KOPT-K1 (cell line): ENCODE results near the gene ACP1.
"Not testable (repeated sequence)": the region's sequence is repeated elsewhere in the genome, so short reads cannot be mapped to it uniquely, and the experiment has no call there.

Source experiments
- H3K27ac ChIP-seq: fragments of 200-600 bp; sonication (generic); 2 replicates; pipeline ENCODE4 v1.5.1; 2016; ENCODE audit warnings: antibody characterized with exemption, mild to moderate bottlenecking, low read depth, low read length; ENCODE audit not compliant: poor library complexity, severe bottlenecking
- H3K36me3 ChIP-seq: fragments of 200-600 bp; sonication (generic); 2 replicates; pipeline ENCODE4 v1.5.1; 2017; ENCODE audit warnings: antibody characterized with exemption, mild to moderate bottlenecking, low read length, moderate library complexity; ENCODE audit not compliant: insufficient read depth
- H3K9me3 ChIP-seq: fragments of 200-600 bp; sonication (generic); 2 replicates; pipeline ENCODE4 v1.5.1; 2017; ENCODE audit warnings: antibody characterized with exemption, low read length, mild to moderate bottlenecking; ENCODE audit not compliant: insufficient read depth, poor library complexity, severe bottlenecking

The ACP1 gene

GRCh38 chr2:296354-296753 is 31.6 kb downstream of the ACP1 start:
- H3K9me3 ChIP-seq: peaks cover 10% of the 10 kb centered on the region
- no peak overlapping the region for H3K27ac ChIP-seq
- peaks cover 41% of the 10 kb centered on the region for H3K36me3 ChIP-seq

DNA sequence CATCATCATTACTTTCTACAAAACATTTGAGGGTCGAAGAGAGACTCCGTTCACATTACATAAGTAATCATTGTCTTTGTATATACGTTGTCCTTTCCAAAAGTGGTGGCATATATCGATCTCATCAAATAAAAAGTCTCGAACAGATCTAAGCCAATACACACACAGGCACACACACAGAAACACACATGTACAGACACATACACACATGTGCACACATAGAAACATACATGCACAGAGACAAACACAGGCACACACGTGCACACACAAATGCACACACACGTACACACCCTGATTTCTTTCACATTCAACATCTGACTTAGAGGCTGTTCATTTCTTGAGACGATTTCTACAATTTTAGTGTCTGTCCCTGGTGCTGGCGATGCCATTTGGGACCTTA is 40.6 kb downstream of the ACP1 start:
- Histone ChIP-seq H3K36me3 (no peaks in the 10 kb centered on the region), H3K27ac (no peak overlapping the region), H3K9me3 (peaks cover 9% of the 10 kb centered on the region)

DNA sequence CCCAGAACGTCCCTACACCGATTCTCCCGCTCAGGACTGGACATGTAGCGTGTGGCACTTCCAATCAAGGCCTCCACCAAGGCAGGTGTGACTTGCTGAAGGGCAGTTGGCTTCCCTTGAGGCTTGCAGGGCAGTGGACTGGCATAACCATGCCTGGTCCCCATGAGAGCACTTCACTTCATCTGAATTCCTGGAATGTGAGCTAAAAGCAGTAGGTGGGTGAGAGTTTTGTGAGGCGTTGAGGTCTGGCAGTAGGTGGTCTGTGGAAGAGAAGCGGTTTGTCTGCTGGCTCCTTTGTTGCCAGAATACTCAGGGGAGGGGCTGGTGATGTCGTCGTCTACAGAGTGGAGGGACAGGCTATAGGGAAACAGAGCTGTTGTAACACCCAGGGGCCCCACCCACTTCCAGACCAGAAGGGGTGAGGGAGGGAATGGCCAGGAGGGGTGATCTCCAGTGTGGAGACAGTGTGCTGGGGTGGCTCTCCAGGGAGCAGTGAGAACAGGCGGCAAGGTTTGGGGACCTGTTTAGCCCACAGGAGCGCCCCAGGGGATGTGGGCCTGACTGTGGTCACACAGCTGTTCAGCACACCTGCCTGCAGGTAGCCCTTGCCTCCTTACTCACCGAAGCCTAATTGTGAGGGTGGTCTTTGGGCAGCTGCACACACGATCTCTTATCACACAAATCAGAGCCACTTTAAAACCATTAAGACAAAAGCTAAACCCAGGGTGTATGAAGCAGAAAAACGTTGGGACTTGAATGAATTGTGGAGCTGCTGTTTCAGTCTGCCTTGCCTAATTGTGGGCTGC is 44.6 kb downstream of the ACP1 start:
- no peak overlapping the region for H3K27ac ChIP-seq
- H3K36me3 ChIP-seq: no peaks in the 10 kb centered on the region
- no peaks in the 10 kb centered on the region for H3K9me3 ChIP-seq

DNA sequence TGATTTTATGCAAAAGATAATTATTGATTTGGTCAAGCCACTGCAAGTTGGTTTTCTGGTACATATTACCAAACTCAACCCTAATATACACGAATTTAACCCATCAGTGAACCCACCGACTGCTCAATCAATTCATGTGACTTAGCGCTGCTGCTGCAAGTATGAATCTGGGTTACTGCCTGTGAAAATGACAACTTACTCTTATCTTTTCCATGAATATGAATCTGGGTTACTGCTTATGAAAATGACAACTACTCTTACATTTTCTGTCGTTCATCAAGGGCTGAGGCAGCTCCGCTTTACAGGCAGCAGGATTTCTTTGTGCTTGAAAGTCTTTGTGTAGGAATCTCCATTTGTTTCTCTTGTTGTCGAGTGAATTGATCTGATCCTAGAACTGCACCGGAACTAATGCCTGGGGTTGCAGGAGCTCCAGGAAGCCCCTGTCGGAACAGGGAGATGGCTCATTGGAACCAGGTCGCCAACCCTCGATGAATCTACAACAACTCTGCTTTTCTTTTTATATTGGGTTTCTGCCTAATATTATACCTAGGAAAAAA is 45.3 kb downstream of the ACP1 start:
- H3K36me3 ChIP-seq: no peaks in the 10 kb centered on the region
- H3K27ac ChIP-seq: no peak overlapping the region
- H3K9me3 ChIP-seq: no peaks in the 10 kb centered on the region

DNA sequence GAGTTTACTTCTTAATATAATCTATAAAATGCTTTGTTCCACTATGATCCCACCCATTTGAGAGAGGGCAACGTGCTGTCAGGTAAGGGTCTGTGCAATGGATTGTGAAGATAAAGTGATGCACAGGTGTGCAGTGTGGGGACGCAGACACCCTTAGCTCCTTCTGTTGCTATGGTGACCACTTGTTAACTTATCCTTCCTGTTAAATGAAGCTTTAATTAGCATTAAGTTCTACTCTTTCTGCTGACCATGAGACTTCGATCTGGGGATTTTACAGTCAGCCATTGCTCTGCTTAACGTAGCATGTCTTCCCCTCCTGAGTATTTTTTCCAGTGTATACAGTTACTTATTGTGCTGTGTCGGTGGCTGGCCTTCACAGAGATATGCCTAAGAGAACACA is 46.2 kb downstream of the ACP1 start:
- H3K36me3 ChIP-seq: no peaks in the 10 kb centered on the region
- H3K9me3 ChIP-seq: no peaks in the 10 kb centered on the region
- H3K27ac ChIP-seq: no peak overlapping the region

- H3K9me3 ChIP-seq: no peaks in the 10 kb centered on the region
- no peaks in the 10 kb centered on the region for H3K36me3 ChIP-seq
- no peak overlapping the region for H3K27ac ChIP-seq
These were observed 49.2 kb downstream of the ACP1 start for GRCh38 chr2:313991-314390.

DNA sequence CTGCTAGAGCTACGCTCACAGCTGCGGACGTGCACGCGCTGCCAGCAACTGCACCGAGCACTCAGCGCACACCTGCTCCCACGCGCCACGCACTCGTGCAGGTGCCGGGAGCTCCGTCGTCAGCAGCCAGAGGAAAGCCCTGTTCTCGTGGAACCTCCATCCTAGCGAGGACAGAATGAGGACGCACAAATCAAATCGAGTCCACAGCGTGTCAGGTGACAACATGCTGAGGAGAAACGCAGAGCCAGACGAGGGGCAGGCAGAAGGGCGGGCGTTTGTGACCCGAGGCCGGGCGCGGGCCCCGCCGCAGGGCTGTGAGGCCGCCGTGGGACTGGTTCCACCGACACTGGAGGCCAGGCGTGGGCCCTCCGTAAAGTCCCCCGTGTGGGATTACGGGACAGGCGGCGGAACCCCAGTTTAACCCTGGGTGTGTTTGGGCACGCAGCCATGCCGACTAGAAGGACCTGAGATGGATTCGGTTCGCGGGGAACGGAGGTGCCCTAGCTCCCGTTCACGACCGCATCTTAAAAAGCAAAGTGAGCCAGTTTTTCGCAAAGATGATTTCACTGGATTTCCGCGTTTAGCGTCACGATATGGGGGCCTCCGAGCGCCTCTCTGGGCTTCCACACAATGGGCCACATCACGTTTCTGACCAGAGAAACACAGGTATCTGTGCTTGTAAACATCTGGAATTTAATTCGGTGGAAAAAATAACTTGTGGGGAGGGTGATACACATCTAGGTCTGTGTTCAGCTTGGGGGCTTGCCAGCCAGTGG is 50.0 kb downstream of the ACP1 start:
- Histone ChIP-seq H3K36me3 (no peaks in the 10 kb centered on the region), H3K9me3 (no peaks in the 10 kb centered on the region), H3K27ac (no peak overlapping the region)

GRCh38 chr2:315925-316324 is 51.2 kb downstream of the ACP1 start:
- not testable (repeated sequence) for H3K27ac ChIP-seq, H3K9me3 ChIP-seq, H3K36me3 ChIP-seq

GRCh38 chr2:316381-316780 is 51.6 kb downstream of the ACP1 start:
- Histone ChIP-seq H3K36me3 (no peaks in the 10 kb centered on the region), H3K9me3 (no peaks in the 10 kb centered on the region), H3K27ac (no peak overlapping the region)

DNA sequence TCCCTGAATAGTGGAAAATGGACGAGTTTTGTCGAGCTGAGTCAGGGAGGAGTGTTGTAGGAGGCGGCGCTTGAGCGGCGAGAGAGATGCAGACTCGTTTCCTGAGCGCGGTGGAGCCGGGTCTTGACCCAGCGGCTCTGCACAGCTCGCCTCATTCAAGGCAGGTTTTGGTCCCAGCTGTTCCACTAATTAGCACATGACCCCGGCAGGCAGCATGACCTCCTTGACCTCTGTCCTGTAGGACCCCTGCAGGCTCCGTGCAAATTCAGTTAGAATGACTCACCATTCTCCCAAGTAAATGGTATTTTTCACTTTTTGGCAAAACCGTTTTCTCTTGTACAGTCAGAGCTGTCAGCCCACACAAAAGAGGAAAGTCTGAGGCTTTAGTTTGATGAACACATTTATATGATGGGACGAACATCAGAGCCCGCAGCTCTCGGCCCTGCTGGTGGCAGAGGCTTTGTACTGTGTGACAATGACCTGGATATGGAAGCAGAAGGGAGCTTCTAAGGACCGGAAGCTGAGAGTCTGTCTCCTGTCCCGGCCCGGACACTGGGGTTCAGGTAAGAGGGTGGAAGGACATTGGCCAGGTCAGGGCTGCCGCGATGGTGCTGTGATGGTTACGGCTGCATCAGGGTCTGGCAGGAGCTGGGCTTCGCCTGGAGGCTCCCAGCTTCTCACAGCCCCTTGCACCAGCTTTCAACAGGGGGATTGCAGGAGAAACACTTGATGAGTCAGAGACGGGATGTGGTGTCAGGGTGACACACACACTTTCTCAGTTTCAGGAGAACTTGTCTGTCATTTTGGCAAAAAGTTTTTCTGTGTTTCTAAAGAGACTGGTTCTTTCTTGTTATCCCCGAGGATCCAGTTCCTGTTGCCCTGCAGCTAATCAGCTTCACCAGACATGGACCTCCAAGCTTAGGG is 53.0 kb downstream of the ACP1 start:
- Histone ChIP-seq H3K36me3 (no peaks in the 10 kb centered on the region), H3K9me3 (no peaks in the 10 kb centered on the region), H3K27ac (no peak overlapping the region)

- H3K27ac ChIP-seq: no peak overlapping the region
- H3K36me3 ChIP-seq: no peaks in the 10 kb centered on the region
- no peaks in the 10 kb centered on the region for H3K9me3 ChIP-seq
These were observed 54.4 kb downstream of the ACP1 start for GRCh38 chr2:319059-319600.

DNA sequence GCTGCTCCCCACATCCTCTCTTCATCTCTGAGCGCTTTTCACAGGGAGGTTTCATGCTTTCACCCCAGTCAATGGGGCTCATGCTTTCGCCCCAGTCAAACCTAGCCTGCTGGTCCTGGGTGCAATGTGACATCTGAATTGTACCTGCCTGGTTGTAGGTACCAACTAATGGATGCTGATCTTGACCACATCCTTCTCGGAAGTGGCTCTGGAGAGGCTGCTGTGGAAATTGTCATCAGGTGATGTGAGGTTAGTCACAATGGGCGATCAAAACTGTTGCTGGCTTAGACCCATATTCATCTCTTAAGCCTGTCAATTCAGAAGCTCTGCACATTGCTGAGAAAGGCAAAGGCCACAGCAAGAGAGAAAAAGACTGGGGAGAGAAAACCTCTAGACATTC is 55.8 kb downstream of the ACP1 start:
- H3K36me3 ChIP-seq: no peaks in the 10 kb centered on the region
- H3K27ac ChIP-seq: no peak overlapping the region
- H3K9me3 ChIP-seq: no peaks in the 10 kb centered on the region

DNA sequence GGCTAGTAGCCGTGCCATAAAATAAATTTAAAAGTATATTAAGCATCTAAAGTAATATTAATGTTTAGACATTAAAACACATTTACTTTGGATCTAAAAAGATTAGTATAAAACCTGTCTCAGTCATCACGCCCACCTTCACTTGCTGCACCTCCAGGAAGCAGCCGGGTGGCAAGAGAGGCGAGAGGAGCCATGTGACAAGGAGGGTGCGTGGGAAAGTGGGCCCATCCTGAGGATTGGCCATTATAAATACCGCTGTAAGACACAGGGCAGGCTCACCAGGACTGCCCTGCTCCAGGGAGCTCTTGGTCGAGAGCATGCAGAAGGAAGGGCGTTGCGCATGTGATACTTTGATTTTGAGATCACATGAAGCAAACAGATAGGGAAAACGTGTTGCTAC is 57.6 kb downstream of the ACP1 start:
- H3K27ac ChIP-seq: no peak overlapping the region
- no peaks in the 10 kb centered on the region for H3K36me3 ChIP-seq
- H3K9me3 ChIP-seq: no peaks in the 10 kb centered on the region

DNA sequence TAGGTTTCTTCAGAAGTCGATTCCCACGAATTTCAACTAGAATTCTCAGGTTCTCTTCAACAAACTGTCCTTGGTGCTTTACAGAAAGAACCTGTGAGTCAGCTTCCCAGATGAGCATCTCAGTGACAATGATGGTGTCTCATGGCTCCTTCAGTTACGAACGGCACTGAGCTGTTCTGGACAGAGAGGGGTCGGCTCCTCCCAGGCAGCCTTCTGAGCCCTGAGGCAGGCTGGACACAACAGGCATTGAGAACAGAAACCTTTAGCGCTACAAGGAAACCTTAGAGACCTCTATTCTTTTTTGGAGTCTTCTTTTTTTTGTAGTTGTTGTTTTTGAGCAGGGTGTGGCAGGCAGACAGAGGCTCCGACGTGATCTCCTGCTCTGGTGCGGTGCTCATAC is 58.3 kb downstream of the ACP1 start:
- H3K36me3 ChIP-seq: no peaks in the 10 kb centered on the region
- H3K27ac ChIP-seq: no peak overlapping the region
- no peaks in the 10 kb centered on the region for H3K9me3 ChIP-seq
